ENCODE data around the gene CACNA1C. TPM values are rescaled to one million over a fixed set of nuclear protein-coding genes. Genes with fewer than 3 reads are reported as not detected.

CACNA1C gene
- total RNA-seq, 1 experiment from 2014 or later = not detected

- H3K4me1 ChIP-seq (replicated peaks; ENCODE audit: insufficient read depth) = no peaks in the 10 kb centered on the region
- ChIA-PET CTCF (no interaction called here), POLR2A (ENCODE audit: unreplicated experiment) (no interaction called here)
- no peaks in the 10 kb centered on the region for H3K36me3 ChIP-seq (ENCODE audit: low read depth)
- no peaks in the 10 kb centered on the region for H3F3A ChIP-seq (ENCODE audit: insufficient read depth, low read depth)
- H3K4me2 ChIP-seq = no peak overlapping the region
- peaks cover 86% of the 10 kb centered on the region for H3K27me3 ChIP-seq (ENCODE audit: insufficient read depth, low read depth)
- intact Hi-C loops (cut with micrococcal nuclease; ENCODE audit: unreplicated experiment) = no loop called here
- H2AFZ ChIP-seq = no peak overlapping the region
- DNase-seq = no peak
- no peak overlapping the region for H3K4me3 ChIP-seq
- H3K9me2 ChIP-seq (ENCODE audit: insufficient read depth) = no peaks in the 10 kb centered on the region
- H4K20me1 ChIP-seq (ENCODE audit: insufficient read depth) = no peaks in the 10 kb centered on the region
- H3K27ac ChIP-seq = no peak overlapping the region
- H3K9me3 ChIP-seq (ENCODE audit: insufficient read depth, low read depth) = no peaks in the 10 kb centered on the region
- no peaks in the 10 kb centered on the region for H3K79me2 ChIP-seq (ENCODE audit: low read depth)
- no TSS peak for BruUV-seq (replicated peaks)
- TF ChIP-seq CTCF (conservative IDR thresholded peaks at IDR 0.05) = no peak
- TF ChIP-seq EZH2 (IDR thresholded peaks at IDR 0.05; ENCODE audit: low read depth) = no peak
Measured at GRCh38 chr12:2297658-2298057, 244.9 kb downstream of the CACNA1C start.

- TF ChIP-seq EZH2 (IDR thresholded peaks at IDR 0.05; ENCODE audit: low read depth) (no peak), CTCF (conservative IDR thresholded peaks at IDR 0.05) (no peak)
- Histone ChIP-seq H3K27ac (no peak overlapping the region), H3K9me3 (ENCODE audit: insufficient read depth, low read depth) (no peaks in the 10 kb centered on the region), H3K4me3 (no peak overlapping the region), H4K20me1 (ENCODE audit: insufficient read depth) (no peaks in the 10 kb centered on the region), H3K36me3 (ENCODE audit: low read depth) (no peaks in the 10 kb centered on the region), H3K9me2 (ENCODE audit: insufficient read depth) (no peaks in the 10 kb centered on the region), H3K4me2 (no peak overlapping the region), H3K79me2 (ENCODE audit: low read depth) (no peaks in the 10 kb centered on the region), H2AFZ (no peak overlapping the region), H3F3A (ENCODE audit: insufficient read depth, low read depth) (no peaks in the 10 kb centered on the region), H3K4me1 (replicated peaks; ENCODE audit: insufficient read depth) (no peaks in the 10 kb centered on the region), H3K27me3 (ENCODE audit: insufficient read depth, low read depth) (peaks cover 92% of the 10 kb centered on the region)
- DNase-seq = no peak
- no TSS peak for BruUV-seq (replicated peaks)
- intact Hi-C loops (cut with micrococcal nuclease; ENCODE audit: unreplicated experiment) = no loop called here
- POLR2A ChIA-PET (ENCODE audit: unreplicated experiment) = no interaction called here
- CTCF ChIA-PET = no interaction called here
Measured at GRCh38 chr12:2298556-2299200, 245.9 kb downstream of the CACNA1C start.

- H3K36me3 ChIP-seq (ENCODE audit: low read depth) = no peaks in the 10 kb centered on the region
- BruUV-seq (replicated peaks) = no TSS peak
- H3K9me2 ChIP-seq (ENCODE audit: insufficient read depth) = no peaks in the 10 kb centered on the region
- H3K4me3 ChIP-seq = no peak overlapping the region
- H2AFZ ChIP-seq = no peak overlapping the region
- no peak overlapping the region for H3K27ac ChIP-seq
- intact Hi-C loops (cut with micrococcal nuclease; ENCODE audit: unreplicated experiment) = no loop called here
- H3K4me1 ChIP-seq (replicated peaks; ENCODE audit: insufficient read depth) = no peaks in the 10 kb centered on the region
- H3F3A ChIP-seq (ENCODE audit: insufficient read depth, low read depth) = no peaks in the 10 kb centered on the region
- ChIA-PET POLR2A (ENCODE audit: unreplicated experiment) (no interaction called here), CTCF (no interaction called here)
- peaks cover 92% of the 10 kb centered on the region for H3K27me3 ChIP-seq (ENCODE audit: insufficient read depth, low read depth)
- TF ChIP-seq EZH2 (IDR thresholded peaks at IDR 0.05; ENCODE audit: low read depth) = no peak
- TF ChIP-seq CTCF (conservative IDR thresholded peaks at IDR 0.05) = no peak
- no peak overlapping the region for H3K4me2 ChIP-seq
- H3K9me3 ChIP-seq (ENCODE audit: insufficient read depth, low read depth) = no peaks in the 10 kb centered on the region
- no peaks in the 10 kb centered on the region for H4K20me1 ChIP-seq (ENCODE audit: insufficient read depth)
- no peak for DNase-seq
- H3K79me2 ChIP-seq (ENCODE audit: low read depth) = no peaks in the 10 kb centered on the region
Measured at GRCh38 chr12:2299206-2299605, 246.4 kb downstream of the CACNA1C start.

All from PC-9 (cell line).